ENCODE results near the gene HSPA1B. TPM values are rescaled to one million over a fixed set of nuclear protein-coding genes. Genes with fewer than 3 reads are reported as not detected.

Gene HSPA1B
- total and polyA plus RNA-seq, 12 donors: 16.9 to 258 (median 153) TPM

DNA sequence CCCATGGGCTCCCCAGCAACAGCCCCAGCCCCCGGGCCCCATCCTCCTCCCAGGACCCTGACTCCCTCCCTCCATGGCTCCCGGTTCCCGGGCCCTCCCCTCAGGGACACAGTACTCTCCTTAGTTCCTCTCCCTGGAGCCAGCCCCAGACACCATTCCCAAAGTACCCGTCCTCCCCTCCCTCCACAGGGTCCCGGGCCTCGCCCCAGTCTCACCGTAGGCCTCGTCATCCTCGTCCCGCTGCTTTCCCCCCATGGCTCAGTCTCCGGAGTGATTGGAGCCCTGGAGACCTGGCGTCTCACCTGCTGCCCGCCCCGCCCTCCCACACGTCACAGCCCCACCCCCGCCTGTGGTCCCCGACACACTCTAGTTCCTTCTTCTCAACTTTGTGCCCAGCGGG lies 51.2 kb downstream of the HSPA1B start, which contains the start of gene SLC44A4:
SLC44A4 (minus strand) TSS at position 272 of the 400 bp plus-strand sequence; CDS start at position 255, 17 bp downstream.
- 53 to 64% methylated on average over 18 of the region's 18 CpGs for WGBS, 2 donors
- Histone ChIP-seq H3K9me3 (no peaks in the 10 kb centered on the region), H3K27me3 (no peaks in the 10 kb centered on the region), H3K36me3 (peaks cover 0 to 44% (median 38%) of the 10 kb centered on the region in 9 donors), H3K27ac (no peak within 1 kb of the TSS), H3K4me1 (no peaks in the 10 kb centered on the region), H3K4me3 (no peak within 1 kb of the TSS)
- intact Hi-C loops (cut with DNase I): no loop called here
- no peak for DNase-seq
- TF ChIP-seq, protein P1, sequence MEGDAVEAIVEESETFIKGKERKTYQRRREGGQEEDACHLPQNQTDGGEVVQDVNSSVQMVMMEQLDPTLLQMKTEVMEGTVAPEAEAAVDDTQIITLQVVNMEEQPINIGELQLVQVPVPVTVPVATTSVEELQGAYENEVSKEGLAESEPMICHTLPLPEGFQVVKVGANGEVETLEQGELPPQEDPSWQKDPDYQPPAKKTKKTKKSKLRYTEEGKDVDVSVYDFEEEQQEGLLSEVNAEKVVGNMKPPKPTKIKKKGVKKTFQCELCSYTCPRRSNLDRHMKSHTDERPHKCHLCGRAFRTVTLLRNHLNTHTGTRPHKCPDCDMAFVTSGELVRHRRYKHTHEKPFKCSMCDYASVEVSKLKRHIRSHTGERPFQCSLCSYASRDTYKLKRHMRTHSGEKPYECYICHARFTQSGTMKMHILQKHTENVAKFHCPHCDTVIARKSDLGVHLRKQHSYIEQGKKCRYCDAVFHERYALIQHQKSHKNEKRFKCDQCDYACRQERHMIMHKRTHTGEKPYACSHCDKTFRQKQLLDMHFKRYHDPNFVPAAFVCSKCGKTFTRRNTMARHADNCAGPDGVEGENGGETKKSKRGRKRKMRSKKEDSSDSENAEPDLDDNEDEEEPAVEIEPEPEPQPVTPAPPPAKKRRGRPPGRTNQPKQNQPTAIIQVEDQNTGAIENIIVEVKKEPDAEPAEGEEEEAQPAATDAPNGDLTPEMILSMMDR (IDR thresholded peaks at IDR 0.05): no peak
- ATAC-seq: no peak

DNA sequence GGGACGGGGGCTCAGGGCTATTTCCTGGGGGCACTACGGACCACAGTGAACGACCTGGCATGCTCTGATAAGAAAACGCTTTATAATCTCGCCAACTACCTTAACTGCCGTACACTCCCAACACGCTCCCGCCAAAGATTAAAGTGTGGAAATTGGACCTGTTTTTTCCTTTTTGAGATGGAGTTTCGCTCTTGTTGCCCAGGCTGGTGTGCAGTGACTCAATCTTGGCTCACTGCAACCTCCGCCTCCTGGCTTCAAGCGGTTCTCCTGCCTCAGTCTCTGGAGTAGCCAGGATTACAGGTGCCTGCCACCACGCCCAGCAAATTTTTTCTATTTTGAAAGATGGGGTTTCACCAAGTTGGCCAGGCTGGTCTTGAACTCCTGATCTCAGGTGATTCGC lies 51.6 kb downstream of the HSPA1B start:
- intact Hi-C loops (cut with DNase I): no loop called here
- no peak overlapping the region for H3K27ac ChIP-seq
- H3K27me3 ChIP-seq: no peaks in the 10 kb centered on the region
- WGBS, 2 donors: 81 to 88% methylated on average over 13 of the region's 13 CpGs
- no peak overlapping the region for H3K4me3 ChIP-seq
- no peak for DNase-seq
- TF ChIP-seq, protein P1 (IDR thresholded peaks at IDR 0.05): no peak
- no peaks in the 10 kb centered on the region for H3K4me1 ChIP-seq
- peaks cover 0 to 48% (median 39%) of the 10 kb centered on the region in 9 donors for H3K36me3 ChIP-seq
- no peaks in the 10 kb centered on the region for H3K9me3 ChIP-seq
- ATAC-seq: no peak

Other genes with a start within 250 kb of the HSPA1B start
Only the 30 nearest of the 38 such genes appear.
- 1 to 10 TPM; 1.8 to 3.9 (median 2.5) TPM for gene APOM, start 171.8 kb upstream of the HSPA1B start, total RNA-seq
- 1 to 10 TPM; 3.2 to 7.4 TPM for gene APOM, start 171.8 kb upstream of the HSPA1B start, polyA plus RNA-seq
- gene C6orf47, start 167.0 kb upstream of the HSPA1B start, total RNA-seq: 10 to 100 TPM; 15.9 to 23.3 (median 18.0) TPM
- 10 to 100 TPM; 18.5 to 22.2 TPM for gene C6orf47, start 167.0 kb upstream of the HSPA1B start, polyA plus RNA-seq
- gene GPANK1, start 162.7 kb upstream of the HSPA1B start, total RNA-seq: 10 to 100 TPM; 14.5 to 23.8 (median 18.3) TPM
- gene GPANK1, start 162.7 kb upstream of the HSPA1B start, polyA plus RNA-seq: 10 to 100 TPM; 15.4 to 17.8 TPM
- 100 to 1,000 TPM; 101 to 153 (median 115) TPM for gene CSNK2B, start 161.7 kb upstream of the HSPA1B start, total RNA-seq
- 100 to 1,000 TPM; 109 to 199 TPM for gene CSNK2B, start 161.7 kb upstream of the HSPA1B start, polyA plus RNA-seq
- 1 to 10 TPM; 2.4 to 6.7 (median 3.8) TPM for gene LY6G5B, start 157.8 kb upstream of the HSPA1B start, total RNA-seq
- gene LY6G5B, start 157.8 kb upstream of the HSPA1B start, polyA plus RNA-seq: 1 to 10 TPM; 3.6 to 7.3 TPM
- 1 to 10 TPM; 1.2 to 3.5 (median 1.9) TPM for gene LY6G5C, start 146.7 kb upstream of the HSPA1B start, total RNA-seq
- gene LY6G5C, start 146.7 kb upstream of the HSPA1B start, polyA plus RNA-seq: 1 to 10 TPM; 2.0 to 2.6 TPM
- 10 to 100 TPM; 24.3 to 40.3 (median 28.7) TPM for gene ABHD16A, start 124.4 kb upstream of the HSPA1B start, total RNA-seq
- gene ABHD16A, start 124.4 kb upstream of the HSPA1B start, polyA plus RNA-seq: 10 to 100 TPM; 28.0 to 45.2 TPM
- not detected for gene LY6G6F, start 120.9 kb upstream of the HSPA1B start, total RNA-seq
- gene LY6G6F, start 120.9 kb upstream of the HSPA1B start, polyA plus RNA-seq: not detected
- gene LY6G6D, start 112.4 kb upstream of the HSPA1B start, total RNA-seq: not detected
- gene LY6G6D, start 112.4 kb upstream of the HSPA1B start, polyA plus RNA-seq: not detected
- not detected for gene LY6G6C, start 106.0 kb upstream of the HSPA1B start, total RNA-seq
- not detected for gene LY6G6C, start 106.0 kb upstream of the HSPA1B start, polyA plus RNA-seq
- gene MPIG6B, start 104.4 kb upstream of the HSPA1B start, total RNA-seq: under 1 TPM in 7 of 10 donors, not detected in 3; 0.11 to 0.97 (median 0.27) TPM
- under 1 TPM; 0.13 to 0.37 TPM for gene MPIG6B, start 104.4 kb upstream of the HSPA1B start, polyA plus RNA-seq
- 10 to 100 TPM; 35.2 to 61.6 (median 51.5) TPM for gene DDAH2, start 98.4 kb upstream of the HSPA1B start, total RNA-seq
- gene DDAH2, start 98.4 kb upstream of the HSPA1B start, polyA plus RNA-seq: 100 to 1,000 TPM in 1 of 2 donors, 10 to 100 TPM in 1; 96.4 to 117 TPM
- gene CLIC1, start 91.2 kb upstream of the HSPA1B start, total RNA-seq: 100 to 1,000 TPM in 2 of 10 donors, 10 to 100 TPM in 8; 64.5 to 219 (median 87.9) TPM
- 100 to 1,000 TPM in 1 of 2 donors, 10 to 100 TPM in 1; 51.1 to 400 TPM for gene CLIC1, start 91.2 kb upstream of the HSPA1B start, polyA plus RNA-seq
- gene MSH5, start 87.7 kb upstream of the HSPA1B start, total RNA-seq: 1 to 10 TPM in 8 of 10 donors, under 1 TPM in 2; 0.89 to 4.3 (median 2.6) TPM
- gene MSH5, start 87.7 kb upstream of the HSPA1B start, polyA plus RNA-seq: 1 to 10 TPM in 1 of 2 donors, under 1 TPM in 1; 0.97 to 6.1 TPM
- gene SAPCD1, start 65.1 kb upstream of the HSPA1B start, total RNA-seq: 1 to 10 TPM in 1 of 10 donors, under 1 TPM in 6, not detected in 3; 0.52 to 1.2 (median 0.72) TPM
- gene SAPCD1, start 65.1 kb upstream of the HSPA1B start, polyA plus RNA-seq: 1 to 10 TPM in 1 of 2 donors, under 1 TPM in 1; 0.36 to 1.9 TPM
- gene VWA7, start 50.4 kb upstream of the HSPA1B start, total RNA-seq: 10 to 100 TPM in 9 of 10 donors, 1 to 10 TPM in 1; 10.0 to 28.3 (median 20.8) TPM
- 1 to 10 TPM; 2.2 to 6.6 TPM for gene VWA7, start 50.4 kb upstream of the HSPA1B start, polyA plus RNA-seq
- gene VARS1, start 32.0 kb upstream of the HSPA1B start, total RNA-seq: 10 to 100 TPM; 22.4 to 43.4 (median 29.5) TPM
- gene VARS1, start 32.0 kb upstream of the HSPA1B start, polyA plus RNA-seq: 10 to 100 TPM; 26.5 to 44.0 TPM
- gene LSM2, start 20.8 kb upstream of the HSPA1B start, total RNA-seq: 10 to 100 TPM; 18.9 to 27.6 (median 23.0) TPM
- gene LSM2, start 20.8 kb upstream of the HSPA1B start, polyA plus RNA-seq: 10 to 100 TPM; 17.5 to 52.0 TPM
- 1 to 10 TPM; 1.1 to 2.9 (median 1.9) TPM for gene HSPA1L, start 12.5 kb upstream of the HSPA1B start, total RNA-seq
- gene HSPA1L, start 12.5 kb upstream of the HSPA1B start, polyA plus RNA-seq: 1 to 10 TPM in 1 of 2 donors, under 1 TPM in 1; 0.80 to 1.4 TPM
- 100 to 1,000 TPM; 202 to 679 (median 259) TPM for gene HSPA1A, start 12.2 kb upstream of the HSPA1B start, total RNA-seq
- gene HSPA1A, start 12.2 kb upstream of the HSPA1B start, polyA plus RNA-seq: 100 to 1,000 TPM; 113 to 166 TPM
- 10 to 100 TPM; 18.1 to 32.4 (median 22.3) TPM for gene NEU1, start 35.1 kb downstream of the HSPA1B start, total RNA-seq
- 10 to 100 TPM; 15.7 to 48.0 TPM for gene NEU1, start 35.1 kb downstream of the HSPA1B start, polyA plus RNA-seq
- gene SLC44A4, start 51.3 kb downstream of the HSPA1B start, total RNA-seq: under 1 TPM in 2 of 10 donors, not detected in 8; 0.14 to 0.24 TPM
- under 1 TPM in 1 of 2 donors, not detected in 1; 0.03 TPM for gene SLC44A4, start 51.3 kb downstream of the HSPA1B start, polyA plus RNA-seq
- 10 to 100 TPM in 9 of 10 donors, 1 to 10 TPM in 1; 6.4 to 18.7 (median 14.2) TPM for gene EHMT2, start 70.0 kb downstream of the HSPA1B start, total RNA-seq
- 10 to 100 TPM; 13.2 to 21.7 TPM for gene EHMT2, start 70.0 kb downstream of the HSPA1B start, polyA plus RNA-seq
- 1 to 10 TPM; 1.5 to 4.9 (median 2.8) TPM for gene ZBTB12, start 74.3 kb downstream of the HSPA1B start, total RNA-seq
- gene ZBTB12, start 74.3 kb downstream of the HSPA1B start, polyA plus RNA-seq: 1 to 10 TPM; 2.0 TPM
- 10 to 100 TPM in 2 of 10 donors, 1 to 10 TPM in 8; 2.0 to 63.0 (median 4.2) TPM for gene C2, start 100.0 kb downstream of the HSPA1B start, total RNA-seq
- 1 to 10 TPM; 1.1 to 1.7 TPM for gene C2, start 100.0 kb downstream of the HSPA1B start, polyA plus RNA-seq
- gene CFB, start 118.4 kb downstream of the HSPA1B start, total RNA-seq: 10 to 100 TPM in 1 of 10 donors, 1 to 10 TPM in 9; 2.8 to 24.4 (median 4.7) TPM
- gene CFB, start 118.4 kb downstream of the HSPA1B start, polyA plus RNA-seq: 10 to 100 TPM in 1 of 2 donors, 1 to 10 TPM in 1; 6.6 to 15.8 TPM
- 10 to 100 TPM; 38.2 to 52.8 (median 45.7) TPM for gene NELFE, start 131.2 kb downstream of the HSPA1B start, total RNA-seq
- 10 to 100 TPM; 36.5 to 70.4 TPM for gene NELFE, start 131.2 kb downstream of the HSPA1B start, polyA plus RNA-seq
- 10 to 100 TPM; 21.8 to 45.5 (median 32.2) TPM for gene SKIC2, start 131.4 kb downstream of the HSPA1B start, total RNA-seq
- gene SKIC2, start 131.4 kb downstream of the HSPA1B start, polyA plus RNA-seq: 10 to 100 TPM; 37.8 to 67.4 TPM
- gene DXO, start 144.4 kb downstream of the HSPA1B start, total RNA-seq: 10 to 100 TPM in 8 of 10 donors, 1 to 10 TPM in 2; 8.4 to 15.7 (median 13.2) TPM
- gene DXO, start 144.4 kb downstream of the HSPA1B start, polyA plus RNA-seq: 10 to 100 TPM; 13.6 to 23.4 TPM
- gene C4A, start 154.3 kb downstream of the HSPA1B start, total RNA-seq: 100 to 1,000 TPM in 2 of 10 donors, 10 to 100 TPM in 8; 35.4 to 367 (median 60.7) TPM
- 10 to 100 TPM; 30.1 to 36.9 TPM for gene C4A, start 154.3 kb downstream of the HSPA1B start, polyA plus RNA-seq